ENCODE measurements around the gene DAO. TPM values are rescaled to one million over a fixed set of nuclear protein-coding genes. Genes with fewer than 3 reads are reported as not detected.
"Not testable (repeated sequence)": the region's sequence is repeated elsewhere in the genome, so short reads cannot be mapped to it uniquely, and the experiment has no call there.

DAO gene
- polyA plus RNA-seq, 1 of the 3 experiments (the other 2 are of a cell fraction), result not detected

GRCh38 chr12:108862588-108862959 is 17.3 kb upstream of the DAO start:
- no peak overlapping the region for H3K27ac ChIP-seq (ENCODE audit: low read depth in 2 of 2, low read length in 1 of 2)
- no peak overlapping the region for H3K4me3 ChIP-seq (ENCODE audit: low read depth in 2 of 2, low read length in 1 of 2)
- no peak overlapping the region for H2AFZ ChIP-seq (ENCODE audit: low read depth)
- WGBS (ENCODE audit: low lambda C conversion rate), result 89% methylated on average over 3 of the region's 3 CpGs
- H3K79me2 ChIP-seq (ENCODE audit: insufficient read depth), result peaks cover 5% of the 10 kb centered on the region; the same call in 1 of the 2 replicates
- H3K4me1 ChIP-seq (ENCODE audit: control insufficient read depth in 1 of 2, insufficient read depth in 2 of 2, low read depth in 1 of 2, low read length in 1 of 2), result peaks cover 4 to 6% of the 10 kb centered on the region in 2 experiments; a peak in 2 of 4 replicates
- no peaks in the 10 kb centered on the region for H3K9me2 ChIP-seq
- no peaks in the 10 kb centered on the region for H3K9me3 ChIP-seq
- H4K20me1 ChIP-seq (ENCODE audit: insufficient read depth), result no peaks in the 10 kb centered on the region
- ChIA-PET CTCF (interaction anchor here (1.8 kb wide), 1 partner anchor 59 kb away, joined by 8 read pairs; no protein-coding TSS in a partner anchor), POLR2A (no interaction called here)
- H3K36me3 ChIP-seq (replicated peaks in 1 of 2; ENCODE audit: control insufficient read depth in 1 of 2, insufficient read depth in 2 of 2, low read length in 1 of 2), result no peaks in the 10 kb centered on the region
- no peak overlapping the region for H3K4me2 ChIP-seq
- no peak for DNase-seq
- H3K9ac ChIP-seq, result no peak overlapping the region
- H3F3A ChIP-seq (replicated peaks; ENCODE audit: insufficient read depth), result peaks cover 4% of the 10 kb centered on the region
- TF ChIP-seq POLR2AphosphoS5 (IDR thresholded peaks at IDR 0.05; ENCODE audit: low read depth, low read length) (no peak), PBX3 (IDR thresholded peaks at IDR 0.05) (no peak)
- H3K27me3 ChIP-seq (ENCODE audit: insufficient read depth), result no peaks in the 10 kb centered on the region

- CTCF ChIA-PET, result no interaction called here
Measured at GRCh38 chr12:108865169-108865568, 14.7 kb upstream of the DAO start.

GRCh38 chr12:108866083-108866482 is 13.8 kb upstream of the DAO start:
- H2AFZ ChIP-seq (ENCODE audit: low read depth); POLR2A ChIA-PET; H4K20me1 ChIP-seq (ENCODE audit: insufficient read depth); H3K9ac ChIP-seq; H3K36me3 ChIP-seq (replicated peaks in 1 of 2; ENCODE audit: control insufficient read depth in 1 of 2, insufficient read depth in 2 of 2, low read length in 1 of 2); H3K4me2 ChIP-seq; H3K27me3 ChIP-seq (ENCODE audit: insufficient read depth); CTCF ChIA-PET; H3K9me2 ChIP-seq; H3K27ac ChIP-seq (ENCODE audit: low read depth in 2 of 2, low read length in 1 of 2); H3K9me3 ChIP-seq; H3K4me1 ChIP-seq (ENCODE audit: control insufficient read depth in 1 of 2, insufficient read depth in 2 of 2, low read depth in 1 of 2, low read length in 1 of 2); H3K79me2 ChIP-seq (ENCODE audit: insufficient read depth); DNase-seq; H3K4me3 ChIP-seq (ENCODE audit: low read depth in 2 of 2, low read length in 1 of 2); H3F3A ChIP-seq (replicated peaks; ENCODE audit: insufficient read depth): not testable (repeated sequence)
- WGBS (ENCODE audit: low lambda C conversion rate), result 88% methylated on average over 10 of the region's 10 CpGs

More at GRCh38 chr12:108865169-108865568, 14.7 kb upstream of the DAO start:
- Histone ChIP-seq H3K79me2 (ENCODE audit: insufficient read depth) (no peaks in the 10 kb centered on the region), H3K9ac (no peak overlapping the region), H3K4me3 (ENCODE audit: low read depth in 2 of 2, low read length in 1 of 2) (no peak overlapping the region), H3K4me1 (ENCODE audit: control insufficient read depth in 1 of 2, insufficient read depth in 2 of 2, low read depth in 1 of 2, low read length in 1 of 2) (no peaks in the 10 kb centered on the region), H3K9me2 (no peaks in the 10 kb centered on the region), H3K27me3 (ENCODE audit: insufficient read depth) (no peaks in the 10 kb centered on the region), H3K36me3 (replicated peaks in 1 of 2; ENCODE audit: control insufficient read depth in 1 of 2, insufficient read depth in 2 of 2, low read length in 1 of 2) (no peaks in the 10 kb centered on the region), H3K9me3 (no peaks in the 10 kb centered on the region), H3K4me2 (no peak overlapping the region), H4K20me1 (ENCODE audit: insufficient read depth) (no peaks in the 10 kb centered on the region), H3F3A (replicated peaks; ENCODE audit: insufficient read depth) (peaks cover 2% of the 10 kb centered on the region), H3K27ac (ENCODE audit: low read depth in 2 of 2, low read length in 1 of 2) (no peak overlapping the region), H2AFZ (ENCODE audit: low read depth) (no peak overlapping the region)
- WGBS (ENCODE audit: low lambda C conversion rate), result 97% methylated on average over 4 of the region's 4 CpGs
- no peak for DNase-seq
- POLR2A ChIA-PET, result no interaction called here
- TF ChIP-seq GABPA (IDR thresholded peaks at IDR 0.05; ENCODE audit: low read depth) (no peak), JUND (IDR thresholded peaks at IDR 0.05) (no peak), EZH2phosphoT487 (IDR thresholded peaks at IDR 0.05; ENCODE audit: borderline replicate concordance, low read depth) (no peak), NRF1 (IDR thresholded peaks at IDR 0.05; ENCODE audit: low read depth, low read length) (no peak), POLR2AphosphoS5 (IDR thresholded peaks at IDR 0.05; ENCODE audit: low read depth, low read length) (no peak), SMC3 (IDR thresholded peaks at IDR 0.05; ENCODE audit: low read depth, low read length) (no peak), USF2 (IDR thresholded peaks at IDR 0.05; ENCODE audit: borderline replicate concordance, low read depth, low read length) (no peak), TAF1 (IDR thresholded peaks at IDR 0.05; ENCODE audit: borderline replicate concordance, low read depth, low read length) (no peak), FOSL2 (IDR thresholded peaks at IDR 0.05; ENCODE audit: borderline replicate concordance, low read depth) (no peak)
